Measurements from ENCODE around the gene TBX21.

- TF ChIP-seq RAD21 (IDR thresholded peaks at IDR 0.05; ENCODE audit: low read depth) (no peak), TAF1 (IDR thresholded peaks at IDR 0.05; ENCODE audit: low read depth) (no peak), EP300 (IDR thresholded peaks at IDR 0.05; ENCODE audit: borderline replicate concordance) (no peak), CEBPB (IDR thresholded peaks at IDR 0.05) (no peak)
These were observed 24.0 kb upstream of the TBX21 start for GRCh38 chr17:47708864-47709541.
